ENCODE data around the gene DLGAP1.
"Not testable (repeated sequence)": the region's sequence is repeated elsewhere in the genome, so short reads cannot be mapped to it uniquely, and the experiment has no call there.

The DLGAP1 gene

GRCh38 chr18:4040391-4041092, 414.6 kb downstream of the DLGAP1 start:
- POLR2A ChIA-PET, result no interaction called here
- H3K36me3 ChIP-seq (ENCODE audit: control insufficient read depth in 2 of 2, insufficient read depth in 1 of 2, low read length in 2 of 2), result no peaks in the 10 kb centered on the region

GRCh38 chr18:4035521-4035920, 419.6 kb downstream of the DLGAP1 start:
- Histone ChIP-seq H3K36me3 (ENCODE audit: control insufficient read depth in 2 of 2, insufficient read depth in 1 of 2, low read length in 2 of 2) (no peaks in the 10 kb centered on the region), H3K4me3 (ENCODE audit: low read depth, low read length) (no peak overlapping the region), H3K9me3 (ENCODE audit: control insufficient read depth, insufficient read depth, low read depth, low read length) (no peaks in the 10 kb centered on the region), H3K4me1 (ENCODE audit: control insufficient read depth, insufficient read depth, low read length) (no peaks in the 10 kb centered on the region), H3K27ac (ENCODE audit: extremely low read depth, low read depth, low read length) (no peak overlapping the region)
- ChIA-PET POLR2A (no interaction called here), CTCF (no interaction called here)
- TF ChIP-seq ZNF654 (tag by site-specific recombination; IDR thresholded peaks at IDR 0.05; ENCODE audit: low read depth) (no peak), SP2 (tag by site-specific recombination; IDR thresholded peaks at IDR 0.05) (no peak), ZBTB1 (tag by site-specific recombination; IDR thresholded peaks at IDR 0.05) (no peak), REPIN1 (tag by site-specific recombination; IDR thresholded peaks at IDR 0.05; ENCODE audit: low read depth) (no peak), KLF8 (tag by site-specific recombination; IDR thresholded peaks at IDR 0.05) (no peak), ZNF837 (tag by site-specific recombination; IDR thresholded peaks at IDR 0.05) (no peak), ZNF112 (tag by site-specific recombination; IDR thresholded peaks at IDR 0.05) (no peak), YY1 (tag by site-specific recombination; IDR thresholded peaks at IDR 0.05) (no peak), ZFHX2 (tag by site-specific recombination; conservative IDR thresholded peaks at IDR 0.05) (no peak), ZNF23 (tag by site-specific recombination; IDR thresholded peaks at IDR 0.05; ENCODE audit: borderline replicate concordance) (no peak), ZIC2 (tag by site-specific recombination; IDR thresholded peaks at IDR 0.05) (no peak), ZNF426 (tag by site-specific recombination; IDR thresholded peaks at IDR 0.05) (no peak), ZNF280C (tag by site-specific recombination; IDR thresholded peaks at IDR 0.05) (no peak), ZNF10 (tag by site-specific recombination; IDR thresholded peaks at IDR 0.05) (no peak)

More at GRCh38 chr18:4040391-4041092, 414.6 kb downstream of the DLGAP1 start:
- CTCF ChIA-PET, result interaction anchor here (1.8 kb wide), 1 partner anchor 46 kb away, joined by 7 read pairs; no protein-coding TSS in a partner anchor
- TF ChIP-seq ZNF202 (tag by site-specific recombination; IDR thresholded peaks at IDR 0.05; ENCODE audit: borderline replicate concordance), result no peak
- TF ChIP-seq ZNF266 (tag by site-specific recombination; IDR thresholded peaks at IDR 0.05; ENCODE audit: low read depth), result no peak
- TF ChIP-seq ZFP37 (tag by site-specific recombination; IDR thresholded peaks at IDR 0.05), result no peak
- no peak for TF ChIP-seq ZNF133 (tag by site-specific recombination; IDR thresholded peaks at IDR 0.05)
- no peak for TF ChIP-seq ZNF394 (tag by site-specific recombination; IDR thresholded peaks at IDR 0.05; ENCODE audit: borderline replicate concordance)
- Histone ChIP-seq H3K4me3 (ENCODE audit: low read depth, low read length) (no peak overlapping the region), H3K27ac (ENCODE audit: extremely low read depth, low read depth, low read length) (no peak overlapping the region), H3K9me3 (ENCODE audit: control insufficient read depth, insufficient read depth, low read depth, low read length) (no peaks in the 10 kb centered on the region), H3K4me1 (ENCODE audit: control insufficient read depth, insufficient read depth, low read length) (no peaks in the 10 kb centered on the region)

- H3K36me3 ChIP-seq (ENCODE audit: control insufficient read depth in 2 of 2, insufficient read depth in 1 of 2, low read length in 2 of 2); H3K27ac ChIP-seq (ENCODE audit: extremely low read depth, low read depth, low read length); CTCF ChIA-PET; H3K9me3 ChIP-seq (ENCODE audit: control insufficient read depth, insufficient read depth, low read depth, low read length); POLR2A ChIA-PET; H3K4me1 ChIP-seq (ENCODE audit: control insufficient read depth, insufficient read depth, low read length); H3K4me3 ChIP-seq (ENCODE audit: low read depth, low read length): not testable (repeated sequence)
- 0 out of 2 replicates have a peak, but pooled peaks have one; percentile 14 for TF ChIP-seq ZNF146 (tag by site-specific recombination; IDR thresholded peaks at IDR 0.05)
Measured at GRCh38 chr18:4034815-4035214, 420.3 kb downstream of the DLGAP1 start.
